ENCODE data around the gene AIP. TPM values are rescaled to one million over a fixed set of nuclear protein-coding genes. Genes with fewer than 3 reads are reported as not detected.
"Not testable (repeated sequence)": the region's sequence is repeated elsewhere in the genome, so short reads cannot be mapped to it uniquely, and the experiment has no call there.

AIP gene
- total RNA-seq, 2 donors from 2014 or later, result 45.3 to 57.9 TPM

DNA sequence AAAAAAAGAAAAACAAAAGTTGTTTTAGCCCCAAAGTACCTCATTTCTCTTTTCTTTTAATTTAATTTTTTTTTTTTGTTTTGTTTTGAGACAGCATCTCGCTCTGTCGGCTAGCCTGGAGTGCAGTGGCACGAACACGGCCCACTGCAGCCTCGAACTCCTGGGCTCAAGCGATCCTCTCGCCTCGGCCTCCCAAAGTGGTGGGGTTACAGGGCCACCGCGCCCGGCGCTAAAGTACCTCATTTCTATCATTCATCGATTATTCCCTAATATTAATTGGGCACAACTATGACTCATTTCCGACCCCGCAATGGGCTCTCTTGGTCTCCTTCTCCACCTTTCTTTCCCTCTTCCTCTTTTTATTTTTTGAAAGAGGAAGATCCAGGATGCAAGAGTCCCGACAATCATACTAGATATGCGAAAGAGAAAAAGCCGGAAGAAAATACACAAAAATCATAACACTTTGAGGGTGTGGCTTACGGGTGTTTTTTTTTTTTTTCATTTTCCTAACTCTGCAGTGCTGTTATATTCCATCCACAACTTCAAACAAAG lies 475 bp upstream of the AIP start:
- Histone ChIP-seq H3K27ac (peak overlapping the region; percentile 79), H3K9me3 (no peaks in the 10 kb centered on the region), H3K9ac (ENCODE audit: low read depth in 2 of 2, low read length in 2 of 2) (peak overlapping the region; percentile 64 to 67), H3K36me3 (no peaks in the 10 kb centered on the region), H3K4me1 (peaks cover 11% of the 10 kb centered on the region), H3K4me3 (peak overlapping the region; percentile 53), H3K27me3 (no peaks in the 10 kb centered on the region)
- TF ChIP-seq, protein P1, sequence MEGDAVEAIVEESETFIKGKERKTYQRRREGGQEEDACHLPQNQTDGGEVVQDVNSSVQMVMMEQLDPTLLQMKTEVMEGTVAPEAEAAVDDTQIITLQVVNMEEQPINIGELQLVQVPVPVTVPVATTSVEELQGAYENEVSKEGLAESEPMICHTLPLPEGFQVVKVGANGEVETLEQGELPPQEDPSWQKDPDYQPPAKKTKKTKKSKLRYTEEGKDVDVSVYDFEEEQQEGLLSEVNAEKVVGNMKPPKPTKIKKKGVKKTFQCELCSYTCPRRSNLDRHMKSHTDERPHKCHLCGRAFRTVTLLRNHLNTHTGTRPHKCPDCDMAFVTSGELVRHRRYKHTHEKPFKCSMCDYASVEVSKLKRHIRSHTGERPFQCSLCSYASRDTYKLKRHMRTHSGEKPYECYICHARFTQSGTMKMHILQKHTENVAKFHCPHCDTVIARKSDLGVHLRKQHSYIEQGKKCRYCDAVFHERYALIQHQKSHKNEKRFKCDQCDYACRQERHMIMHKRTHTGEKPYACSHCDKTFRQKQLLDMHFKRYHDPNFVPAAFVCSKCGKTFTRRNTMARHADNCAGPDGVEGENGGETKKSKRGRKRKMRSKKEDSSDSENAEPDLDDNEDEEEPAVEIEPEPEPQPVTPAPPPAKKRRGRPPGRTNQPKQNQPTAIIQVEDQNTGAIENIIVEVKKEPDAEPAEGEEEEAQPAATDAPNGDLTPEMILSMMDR (IDR thresholded peaks at IDR 0.05), result no peak
- DNase-seq, result peak; percentile 23
- intact Hi-C loops (cut with DNase I), result no loop called here

DNA sequence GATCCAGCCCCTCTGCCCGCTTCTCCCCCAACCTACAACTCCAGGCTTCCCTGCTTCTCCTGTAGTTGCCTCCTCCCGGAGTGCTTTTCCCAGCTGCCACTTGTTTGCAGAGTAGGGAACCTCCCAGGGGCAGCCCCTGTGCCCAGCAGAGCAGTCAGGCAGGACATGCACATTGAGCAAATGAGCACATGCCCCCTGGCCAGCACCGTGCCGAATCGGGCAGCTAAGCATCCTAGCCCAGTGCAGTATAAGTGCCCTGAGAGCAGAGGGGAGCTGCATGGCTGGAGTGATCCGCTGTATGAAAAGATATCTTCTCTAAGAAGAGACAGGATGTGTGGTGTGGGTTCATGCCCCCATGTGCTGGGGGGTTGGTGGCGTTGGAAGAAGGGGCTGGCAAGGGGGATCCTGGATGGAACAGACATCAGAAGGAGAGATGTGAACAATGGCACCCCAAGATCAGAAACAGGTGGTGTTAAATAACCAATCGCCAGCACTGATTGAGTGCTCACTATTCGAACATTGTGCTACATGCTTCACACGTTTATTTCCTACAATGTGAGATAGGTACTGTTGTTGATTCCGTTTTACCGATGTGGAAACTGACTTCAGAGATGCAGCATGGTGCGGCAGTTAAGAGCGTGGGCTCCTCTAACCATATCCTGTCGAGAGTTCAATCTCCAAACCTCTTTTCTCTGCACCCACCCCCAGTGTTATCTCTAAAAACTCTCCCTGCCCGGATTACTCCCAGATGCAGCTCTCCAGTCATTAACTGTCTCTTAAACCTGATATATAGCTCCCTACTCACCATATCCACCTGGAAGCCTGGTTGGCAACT lies 1.2 kb downstream of the AIP start:
- TF ChIP-seq, protein P1 (IDR thresholded peaks at IDR 0.05), result no peak
- peaks cover 6% of the 10 kb centered on the region for H3K36me3 ChIP-seq
- H3K4me3 ChIP-seq, result peak overlapping the region; percentile 53
- peak overlapping the region; percentile 79 for H3K27ac ChIP-seq
- no peaks in the 10 kb centered on the region for H3K9me3 ChIP-seq
- H3K4me1 ChIP-seq, result peaks cover 11% of the 10 kb centered on the region
- no peaks in the 10 kb centered on the region for H3K27me3 ChIP-seq
- intact Hi-C loops (cut with DNase I), result no loop called here
- DNase-seq, result peak; percentile 25
- peak overlapping the region; percentile 64 to 67 for H3K9ac ChIP-seq (ENCODE audit: low read depth in 2 of 2, low read length in 2 of 2)

GRCh38 chr11:67484847-67485311 lies 2.1 kb downstream of the AIP start:
- Histone ChIP-seq H3K4me3 (no peak overlapping the region), H3K9me3 (no peaks in the 10 kb centered on the region), H3K4me1 (peaks cover 11% of the 10 kb centered on the region), H3K9ac (ENCODE audit: low read depth in 2 of 2, low read length in 2 of 2) (peak overlapping the region; percentile 26 to 28), H3K36me3 (peaks cover 6% of the 10 kb centered on the region), H3K27ac (peak overlapping the region; percentile 79), H3K27me3 (no peaks in the 10 kb centered on the region)
- intact Hi-C loops (cut with DNase I), result no loop called here
- TF ChIP-seq, protein P1 (IDR thresholded peaks at IDR 0.05), result no peak
- peak; percentile 44 for DNase-seq

- peaks cover 11% of the 10 kb centered on the region for H3K4me1 ChIP-seq
- intact Hi-C loops (cut with DNase I); H3K9me3 ChIP-seq; H3K27me3 ChIP-seq; H3K36me3 ChIP-seq; H3K9ac ChIP-seq (ENCODE audit: low read depth in 2 of 2, low read length in 2 of 2); H3K4me3 ChIP-seq: not testable (repeated sequence)
- peak overlapping the region; percentile 27 for H3K27ac ChIP-seq
- peak; percentile 50 for DNase-seq
Observed at GRCh38 chr11:67485873-67486361, 3.1 kb downstream of the AIP start.

GRCh38 chr11:67486481-67487195 lies 3.8 kb downstream of the AIP start:
- no peaks in the 10 kb centered on the region for H3K9me3 ChIP-seq
- intact Hi-C loops (cut with DNase I), result no loop called here
- H3K4me1 ChIP-seq, result peaks cover 11% of the 10 kb centered on the region
- peaks cover 6% of the 10 kb centered on the region for H3K36me3 ChIP-seq
- DNase-seq, result no peak
- no peak overlapping the region for H3K4me3 ChIP-seq
- no peaks in the 10 kb centered on the region for H3K27me3 ChIP-seq
- TF ChIP-seq, protein P1 (IDR thresholded peaks at IDR 0.05), result no peak
- no peak overlapping the region for H3K27ac ChIP-seq
- H3K9ac ChIP-seq (ENCODE audit: low read depth in 2 of 2, low read length in 2 of 2), result no peak overlapping the region

All from colonic mucosa (tissue), 4 donors.